Activated CD8-positive, alpha-beta memory T cell treated with anti-CD3 and anti-CD28 coated beads, Interleukin-2, amount 50 U/mL, for 4 hours (primary cell): ENCODE measurements around the gene GPR162.

Experiments used
- DNase-seq: peaks from one replicate; pipeline ENCODE4 v3.0.0-alpha.2; 2020

The GPR162 gene

DNA sequence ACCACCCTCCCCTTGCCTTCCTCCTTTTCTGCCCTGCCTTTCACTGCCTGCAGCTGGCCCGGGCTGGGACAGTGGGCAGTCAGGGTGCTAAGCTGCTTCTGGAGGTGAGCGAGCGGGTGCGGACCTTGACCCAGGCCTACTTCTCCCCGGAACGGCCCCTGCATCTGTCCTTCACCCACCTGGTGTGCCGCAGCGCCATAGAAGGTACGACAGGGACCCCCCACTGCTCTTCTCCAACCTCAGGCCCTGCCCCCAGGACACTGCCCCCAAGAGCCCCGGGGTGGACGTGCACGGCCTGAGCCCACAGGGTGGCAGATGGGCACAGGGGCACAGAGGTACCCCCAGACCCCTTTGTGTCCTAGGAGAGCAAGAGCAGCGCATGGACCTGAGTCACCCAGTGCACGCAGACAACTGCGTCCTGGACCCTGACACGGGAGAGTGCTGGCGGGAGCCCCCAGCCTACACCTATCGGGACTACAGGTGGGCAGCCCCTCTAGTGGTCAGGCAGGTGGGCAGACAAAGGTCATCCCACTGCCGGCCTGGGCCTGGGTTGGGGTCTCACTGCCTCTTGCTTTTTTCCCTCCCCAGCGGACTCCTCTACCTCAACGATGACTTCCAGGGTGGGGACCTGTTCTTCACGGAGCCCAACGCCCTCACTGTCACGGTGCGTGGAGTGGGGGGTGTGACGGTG, 15.9 kb downstream of the GPR162 start:
- no peak for DNase-seq

DNA sequence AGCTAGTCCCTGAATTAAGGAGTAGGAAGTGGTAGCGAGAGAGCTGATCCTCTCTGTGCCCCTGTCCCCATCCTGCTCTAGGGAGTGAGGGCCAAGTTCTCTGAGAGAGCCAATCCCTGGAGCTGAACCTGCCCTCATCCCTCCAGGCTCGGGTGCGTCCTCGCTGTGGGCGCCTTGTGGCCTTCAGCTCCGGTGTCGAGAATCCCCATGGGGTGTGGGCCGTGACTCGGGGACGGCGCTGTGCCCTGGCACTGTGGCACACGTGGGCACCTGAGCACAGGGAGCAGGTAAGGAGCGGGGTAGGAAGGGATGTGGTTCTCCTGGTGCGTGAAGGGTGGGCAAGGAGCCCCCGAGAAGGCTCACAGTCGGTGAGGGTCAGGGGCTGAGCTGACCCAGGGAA, 17.2 kb downstream of the GPR162 start:
- DNase-seq = no peak

DNA sequence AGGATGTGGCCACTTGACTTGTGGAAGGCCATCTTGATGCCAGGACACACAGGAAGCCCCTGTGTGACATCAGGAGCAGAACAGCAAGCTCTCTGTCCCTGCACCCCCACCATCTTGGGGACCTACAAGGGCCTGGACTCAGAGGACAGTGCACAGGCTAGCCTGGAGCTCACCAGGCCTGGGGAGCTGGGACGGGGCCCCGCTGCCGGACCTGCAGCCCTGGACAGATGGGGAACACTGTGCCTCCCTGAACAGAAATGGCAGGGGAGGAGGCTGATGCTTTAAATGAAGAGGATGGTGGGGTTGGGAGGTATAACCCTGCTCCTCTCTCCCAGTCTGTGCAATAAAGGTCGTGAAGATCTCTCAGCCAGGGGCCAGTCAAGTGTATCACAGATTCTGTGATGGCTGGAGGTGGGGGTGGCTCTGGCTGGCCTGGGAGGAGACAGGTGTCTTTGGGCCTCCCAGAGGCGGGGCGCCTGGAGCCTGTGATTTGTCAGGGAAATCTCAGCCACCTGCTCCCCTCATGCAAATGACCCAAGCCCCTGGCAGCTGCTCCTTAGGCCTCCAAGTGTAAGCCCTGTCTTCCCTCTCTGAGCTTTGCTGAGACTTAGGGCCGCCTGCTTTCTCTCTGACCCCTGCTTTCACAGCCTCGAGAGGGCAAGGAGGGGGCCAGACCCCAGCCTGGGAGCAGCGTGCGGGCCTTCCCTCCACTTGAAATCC, 18.0 kb downstream of the GPR162 start:
- DNase-seq = no peak

DNA sequence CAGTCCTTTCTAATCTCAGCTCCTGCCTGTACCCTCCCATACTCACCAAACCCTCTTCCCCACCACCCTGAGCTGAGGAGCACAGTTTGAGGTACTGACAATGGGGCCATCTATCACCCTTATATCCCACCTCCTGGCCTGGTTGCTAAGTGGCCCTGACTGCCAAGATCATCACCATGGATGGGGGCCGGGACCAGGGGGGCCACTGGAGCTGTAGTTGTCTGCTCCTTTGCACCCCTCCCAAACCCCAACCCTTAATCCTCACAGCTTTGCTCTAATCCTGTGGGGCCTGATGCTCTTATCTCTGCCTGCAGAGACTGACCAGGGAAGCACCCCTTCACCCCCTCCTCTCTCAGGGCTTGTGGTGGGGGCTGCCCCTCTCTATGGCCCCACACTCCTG, 18.7 kb downstream of the GPR162 start:
- DNase-seq = no peak

DNA sequence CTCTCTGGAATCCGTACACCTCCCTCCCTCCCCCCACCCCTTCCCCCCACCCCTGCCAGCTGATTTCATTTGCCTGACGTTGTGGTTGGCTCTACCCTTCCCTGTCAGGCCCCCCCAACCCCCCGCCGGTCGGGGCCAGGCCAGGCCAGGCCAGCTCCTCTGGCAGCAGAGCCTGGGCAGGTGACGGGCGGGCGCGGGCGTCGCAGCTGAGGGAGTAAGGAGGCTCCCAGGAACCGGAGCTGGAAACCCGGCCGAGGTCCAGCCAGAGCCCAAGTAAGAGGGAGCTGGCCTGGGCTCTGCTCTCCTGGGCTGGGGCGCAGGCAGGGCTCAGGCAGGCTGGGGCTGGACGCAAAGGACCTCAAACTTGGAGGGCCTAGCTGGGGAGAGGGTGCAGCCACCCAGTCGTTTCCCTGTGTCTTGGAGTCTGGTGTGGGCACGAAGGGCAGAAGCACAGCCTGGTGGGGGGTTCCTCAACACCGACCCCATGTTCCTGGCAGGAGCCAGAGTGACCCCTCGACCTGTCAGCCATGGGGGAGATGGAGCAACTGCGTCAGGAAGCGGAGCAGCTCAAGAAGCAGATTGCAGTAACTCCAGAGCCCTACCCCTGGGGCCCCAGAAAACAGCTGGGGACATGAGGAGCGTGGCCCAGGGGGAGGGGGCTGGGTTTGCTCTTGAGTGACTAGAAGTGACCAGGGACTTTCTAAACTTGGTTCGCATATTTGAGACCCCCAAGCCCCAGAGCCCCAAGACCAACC, 19.3 kb downstream of the GPR162 start, which contains the start of gene GNB3:
GNB3 (plus strand) TSS at position 165 of the 755 bp plus-strand sequence; CDS start at position 528, 363 bp downstream.
- DNase-seq = no peak

DNA sequence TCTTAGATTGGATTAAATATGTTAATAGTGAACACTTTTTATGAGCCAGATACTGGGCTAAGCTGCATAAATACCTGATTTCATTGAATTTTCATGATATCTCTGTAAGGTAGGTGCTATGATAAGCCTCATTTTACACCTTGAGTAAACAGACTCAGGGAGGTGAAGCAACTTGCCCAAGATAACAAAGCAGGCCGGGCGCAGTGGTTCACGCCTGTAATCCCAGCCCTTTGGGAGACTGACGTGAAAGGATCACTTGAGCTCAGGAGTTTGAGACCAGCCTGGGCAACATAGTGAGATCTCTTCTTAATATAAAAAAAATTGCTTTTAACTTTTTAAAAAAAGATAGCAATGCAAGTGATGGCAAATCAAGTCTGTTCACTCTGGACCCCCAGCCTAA, 20.5 kb downstream of the GPR162 start:
- DNase-seq = no peak

DNA sequence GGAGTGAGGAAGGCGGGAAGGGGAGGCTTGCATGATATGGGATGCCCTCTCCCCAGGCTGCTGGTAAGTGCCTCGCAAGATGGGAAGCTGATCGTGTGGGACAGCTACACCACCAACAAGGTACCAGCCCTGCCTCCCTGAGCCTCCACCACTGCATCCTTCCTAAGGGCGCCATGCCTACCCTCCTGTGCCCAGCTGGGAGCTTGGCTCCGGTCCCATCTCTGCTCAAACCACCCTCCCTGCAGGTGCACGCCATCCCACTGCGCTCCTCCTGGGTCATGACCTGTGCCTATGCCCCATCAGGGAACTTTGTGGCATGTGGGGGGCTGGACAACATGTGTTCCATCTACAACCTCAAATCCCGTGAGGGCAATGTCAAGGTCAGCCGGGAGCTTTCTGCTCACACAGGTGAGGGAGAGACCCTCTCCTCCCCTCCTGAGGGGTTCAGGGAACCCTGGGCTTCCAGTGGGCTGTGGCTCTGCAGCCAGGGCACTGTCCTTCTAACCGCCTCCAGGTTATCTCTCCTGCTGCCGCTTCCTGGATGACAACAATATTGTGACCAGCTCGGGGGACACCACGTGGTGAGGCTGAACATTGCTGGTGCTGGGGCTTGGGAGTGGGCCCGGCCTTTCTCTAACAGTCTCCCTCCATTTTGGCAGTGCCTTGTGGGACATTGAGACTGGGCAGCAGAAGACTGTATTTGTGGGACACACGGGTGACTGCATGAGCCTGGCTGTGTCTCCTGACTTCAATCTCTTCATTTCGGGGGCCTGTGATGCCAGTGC, 21.7 kb downstream of the GPR162 start:
- DNase-seq = no peak

DNA sequence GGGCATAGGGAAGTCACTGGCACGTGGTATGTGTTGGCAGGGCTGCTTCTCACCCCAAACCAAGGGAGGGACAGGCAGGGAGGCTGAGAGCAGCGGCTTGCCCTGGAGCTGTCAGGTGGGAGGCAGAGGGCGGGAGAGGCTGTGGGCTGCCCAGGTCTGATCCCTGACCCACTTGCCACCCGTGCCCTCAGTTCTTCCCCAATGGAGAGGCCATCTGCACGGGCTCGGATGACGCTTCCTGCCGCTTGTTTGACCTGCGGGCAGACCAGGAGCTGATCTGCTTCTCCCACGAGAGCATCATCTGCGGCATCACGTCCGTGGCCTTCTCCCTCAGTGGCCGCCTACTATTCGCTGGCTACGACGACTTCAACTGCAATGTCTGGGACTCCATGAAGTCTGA, 23.8 kb downstream of the GPR162 start:
- no peak for DNase-seq

DNA sequence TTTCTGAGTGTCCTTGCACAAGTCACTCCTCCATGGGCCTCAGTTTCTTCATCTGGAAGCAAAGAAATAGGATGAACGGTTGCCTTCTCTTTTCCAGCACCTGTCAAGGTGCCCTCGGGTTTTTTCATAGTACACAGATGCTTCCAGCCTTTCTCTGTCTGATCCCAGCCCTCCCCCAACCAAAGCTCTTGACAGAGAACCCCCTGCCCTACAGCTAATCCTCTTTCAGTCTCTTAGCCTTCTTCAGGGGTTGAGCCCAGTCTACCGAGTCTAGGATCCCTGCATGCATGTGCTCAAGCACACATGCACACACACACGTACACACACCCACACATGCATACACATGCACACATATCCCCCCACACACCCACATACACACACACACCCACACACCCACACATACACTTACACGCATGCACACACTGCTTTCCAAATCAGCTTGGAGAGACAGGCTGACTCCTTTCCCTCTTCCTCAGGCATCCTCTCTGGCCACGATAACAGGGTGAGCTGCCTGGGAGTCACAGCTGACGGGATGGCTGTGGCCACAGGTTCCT, 24.8 kb downstream of the GPR162 start:
- DNase-seq = no peak

DNA sequence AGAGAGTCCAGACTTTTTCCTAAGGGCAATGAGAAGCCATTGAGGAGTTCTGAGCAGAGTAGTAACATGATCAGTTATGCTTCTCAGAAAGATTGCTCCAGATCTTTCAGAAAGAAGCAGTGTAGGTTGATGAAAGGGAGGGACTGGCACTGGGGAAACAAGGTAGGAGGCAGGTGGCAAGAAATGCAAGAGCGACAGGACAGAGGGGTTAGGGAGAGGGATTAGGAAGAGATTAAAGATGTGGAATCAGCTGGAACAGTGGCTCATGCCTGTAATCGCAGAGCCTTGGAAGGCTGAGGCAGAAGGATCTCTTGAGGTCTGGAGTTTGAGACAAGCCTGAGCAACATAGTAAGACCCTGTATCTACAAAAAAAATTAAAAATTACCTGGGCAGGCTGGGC, 26.1 kb downstream of the GPR162 start:
- DNase-seq = no peak

DNA sequence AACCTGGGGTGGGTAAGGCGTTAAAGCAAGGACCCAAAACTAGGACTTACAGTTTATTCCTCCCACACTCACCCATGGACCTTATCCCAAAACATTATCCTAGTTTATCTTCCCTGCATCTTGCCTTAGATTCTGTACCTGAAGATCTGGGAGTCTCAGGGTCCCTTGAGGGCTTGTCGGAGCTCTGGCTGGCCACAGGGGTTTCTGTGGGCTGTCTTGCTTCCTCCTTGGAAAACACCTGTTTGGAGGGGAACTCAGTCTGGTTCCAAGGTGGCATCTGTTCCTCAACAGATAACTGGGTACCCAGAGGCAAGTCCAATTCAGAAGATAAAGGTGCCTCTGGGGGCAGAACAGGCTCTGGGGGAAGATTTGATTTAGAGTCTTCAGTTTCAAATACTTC, 27.8 kb downstream of the GPR162 start:
- no peak for DNase-seq

DNA sequence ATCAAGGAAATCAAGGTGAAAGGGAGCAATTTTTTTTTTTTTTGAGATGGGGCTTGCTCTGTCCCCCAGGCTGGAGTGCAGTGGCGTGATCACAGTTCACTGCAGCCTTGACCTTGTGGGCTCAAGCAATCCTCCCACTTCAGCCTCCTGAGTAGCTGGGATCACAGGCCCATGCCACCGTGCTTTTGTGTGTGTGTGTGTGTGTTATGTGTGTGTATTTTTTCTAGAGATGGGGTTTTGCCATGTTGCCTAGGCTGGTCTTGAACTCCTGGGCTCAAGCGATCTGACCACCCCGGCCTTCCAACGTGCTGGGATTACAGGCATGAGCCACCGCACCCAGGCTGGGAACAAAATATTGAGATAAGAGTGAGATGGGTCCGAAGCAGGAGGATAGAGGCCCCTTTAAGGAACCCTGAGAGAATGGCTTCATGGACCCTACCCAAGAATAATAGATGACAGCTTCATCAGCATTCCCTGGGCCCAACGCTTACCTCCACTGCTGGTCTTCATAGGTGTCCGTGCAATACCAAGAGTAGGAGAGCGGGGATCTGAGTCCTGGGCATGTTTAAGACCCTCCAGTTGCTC, 28.4 kb downstream of the GPR162 start:
- no peak for DNase-seq

DNA sequence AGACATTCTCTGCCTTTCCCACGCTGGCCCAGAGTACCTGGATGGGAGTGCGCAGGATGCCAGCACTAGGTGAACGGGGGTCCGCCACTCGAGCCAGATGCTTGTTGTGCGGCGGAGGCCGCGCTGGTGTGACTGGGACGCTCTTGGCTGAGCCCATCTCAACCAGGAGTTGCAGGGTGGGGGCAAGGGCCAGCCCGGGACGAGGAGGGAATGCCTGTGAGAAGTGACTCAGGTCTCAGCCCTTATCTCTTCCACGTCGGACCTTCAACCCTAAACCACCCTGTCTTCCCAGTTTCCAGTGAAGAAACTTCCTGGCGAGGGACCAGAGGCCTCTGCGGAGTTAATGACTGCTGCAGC, 29.2 kb downstream of the GPR162 start:
- no peak for DNase-seq

DNA sequence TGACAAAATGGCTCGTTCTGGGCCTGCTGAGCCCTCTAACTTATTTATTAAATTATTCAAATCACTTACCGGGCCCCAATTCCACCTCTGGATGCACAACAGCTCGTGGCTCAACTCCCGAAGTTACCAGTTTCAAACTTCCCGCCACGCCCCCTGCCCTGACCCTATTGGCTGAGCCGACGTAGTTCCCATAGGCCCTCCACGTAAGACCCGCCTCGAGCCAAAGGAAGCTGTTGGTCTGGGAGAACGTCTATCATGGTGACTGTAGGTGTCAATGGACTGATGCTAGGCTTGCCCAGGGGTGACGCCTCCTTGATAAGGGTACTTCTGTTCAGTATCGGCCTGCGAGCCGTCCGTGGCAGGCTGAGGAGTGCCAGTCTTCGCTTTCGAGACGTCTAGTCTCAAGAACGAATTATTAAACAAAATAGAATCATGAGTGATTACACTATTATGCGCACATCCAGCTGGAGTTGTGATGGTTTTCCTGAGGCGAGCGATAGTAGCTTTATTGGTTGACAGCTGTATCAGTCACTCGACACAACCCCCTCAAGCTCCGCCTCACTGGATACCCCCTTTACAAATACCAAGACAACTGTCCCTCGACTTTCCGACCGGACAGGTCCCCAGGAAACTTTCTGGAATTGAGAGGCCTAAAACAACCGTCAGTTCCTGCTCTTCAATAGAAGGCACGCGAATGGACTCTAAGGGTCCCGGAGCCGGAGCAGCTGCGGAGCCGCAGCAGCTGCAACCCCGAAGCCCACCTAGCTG, 29.7 kb downstream of the GPR162 start, which contains the start of gene CDCA3:
CDCA3 (minus strand) TSS at position 134 of the 768 bp plus-strand sequence. CDS start 334 bp downstream, outside the sequence.
- DNase-seq = peak; percentile 87

DNA sequence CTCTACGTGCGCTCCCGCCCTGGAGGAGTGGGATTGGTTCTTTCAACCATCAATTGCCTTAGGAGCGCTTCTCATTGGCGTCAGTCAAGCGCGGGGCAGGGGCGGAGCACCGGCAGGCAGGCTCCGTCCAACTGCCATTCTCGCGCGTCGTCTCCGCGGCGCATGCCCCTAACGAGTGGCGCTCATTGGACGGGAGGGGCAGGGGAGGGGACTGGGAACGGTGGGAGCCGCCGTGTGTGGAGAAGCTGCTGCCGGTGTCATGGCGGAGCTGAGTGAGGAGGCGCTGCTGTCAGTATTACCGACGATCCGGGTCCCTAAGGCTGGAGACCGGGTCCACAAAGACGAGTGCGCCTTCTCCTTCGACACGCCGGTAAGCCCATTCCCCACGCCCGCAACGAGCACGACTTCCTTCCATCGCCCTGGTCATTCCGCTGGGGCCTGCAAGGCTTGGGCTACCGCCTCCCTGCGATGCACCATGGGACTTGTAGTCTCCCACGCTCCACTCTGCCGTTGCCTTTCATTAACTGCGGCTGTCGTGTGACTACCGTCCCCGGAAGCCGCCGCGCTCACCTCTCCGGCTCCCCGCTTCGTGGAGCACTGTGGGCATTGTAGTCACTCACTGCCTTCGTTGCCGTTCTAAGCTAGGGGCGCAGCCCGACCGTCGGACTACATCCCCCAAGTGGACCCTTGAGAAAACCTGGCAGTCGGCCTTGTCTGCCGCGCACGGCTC, 30.5 kb downstream of the GPR162 start, which contains the start of gene USP5:
USP5 (plus strand) TSS at position 230 of the 730 bp plus-strand sequence; CDS start at position 260, 30 bp downstream.
- DNase-seq = peak; percentile 96

DNA sequence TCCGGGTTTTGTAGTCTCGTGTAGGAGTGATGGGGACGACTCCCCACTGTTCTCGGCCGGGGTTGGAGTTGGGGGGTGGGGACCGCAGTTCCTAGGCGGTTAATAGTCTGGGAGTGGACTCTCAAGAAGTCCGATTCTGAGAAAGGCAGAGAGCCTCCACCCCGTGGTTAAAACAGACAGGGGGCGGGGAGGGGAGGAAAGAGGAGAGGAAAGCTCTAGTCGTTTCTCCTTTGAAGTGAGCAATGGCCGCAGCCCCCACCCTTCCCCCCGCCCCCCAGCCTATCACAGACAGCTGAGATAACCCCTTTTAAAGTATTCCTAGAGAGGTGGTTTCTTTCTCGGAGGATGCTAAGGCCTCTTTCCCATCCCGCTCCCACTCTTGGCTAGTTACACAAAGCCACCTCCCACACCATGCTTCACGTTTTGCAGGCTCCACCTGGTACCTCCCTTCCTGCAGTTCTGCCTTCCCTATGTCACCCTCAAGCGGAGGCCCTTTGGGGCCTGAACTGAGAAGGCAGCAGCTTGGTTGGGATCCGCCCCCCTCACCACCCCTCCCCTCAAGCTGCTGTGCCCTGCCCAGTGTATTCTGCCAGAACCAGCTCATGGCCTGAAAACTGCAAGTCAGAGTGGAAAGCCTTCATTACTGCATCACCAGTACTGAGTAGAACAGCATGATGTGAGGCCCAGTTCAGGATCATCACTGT, 31.2 kb downstream of the GPR162 start:
- DNase-seq = peak; percentile 44

DNA sequence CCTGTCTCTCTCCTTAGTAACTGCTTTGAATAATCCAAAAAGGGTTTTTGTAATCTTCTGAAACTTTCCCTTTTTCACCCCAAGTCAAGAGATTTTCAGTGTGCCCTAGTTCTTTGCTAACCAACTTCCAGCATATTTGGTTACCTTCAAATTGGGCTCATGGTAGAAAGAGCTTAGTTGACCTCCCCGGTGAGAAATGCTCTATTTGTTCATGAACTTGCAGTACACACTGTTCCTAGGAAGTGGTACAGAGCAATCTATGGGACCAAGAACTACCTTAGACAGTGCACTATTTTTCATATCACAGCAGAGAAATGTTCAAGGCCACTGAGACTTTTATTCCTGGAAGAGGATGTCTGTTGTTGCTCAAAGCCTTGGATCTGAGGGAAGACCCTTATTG, 32.0 kb downstream of the GPR162 start:
- DNase-seq = no peak

DNA sequence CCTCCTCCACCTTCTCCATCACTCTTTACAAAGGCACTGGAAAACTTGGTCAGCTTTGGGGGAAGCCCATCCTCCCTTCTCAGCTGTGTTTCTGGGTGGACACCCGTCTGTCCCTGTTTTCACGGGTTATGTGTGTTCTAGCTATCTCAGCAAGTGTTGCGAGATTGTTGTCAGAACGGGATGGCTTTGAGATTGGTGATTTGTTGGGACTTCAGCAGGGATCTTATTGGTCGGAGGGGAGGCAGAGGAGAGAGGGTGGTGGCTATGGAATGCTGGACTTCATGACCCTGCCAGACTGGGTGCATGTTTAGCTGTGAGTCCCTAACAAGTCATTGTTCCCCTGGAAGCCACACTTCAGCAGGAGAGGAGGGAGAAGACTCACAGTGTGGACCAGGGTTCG, 32.4 kb downstream of the GPR162 start:
- DNase-seq = no peak

DNA sequence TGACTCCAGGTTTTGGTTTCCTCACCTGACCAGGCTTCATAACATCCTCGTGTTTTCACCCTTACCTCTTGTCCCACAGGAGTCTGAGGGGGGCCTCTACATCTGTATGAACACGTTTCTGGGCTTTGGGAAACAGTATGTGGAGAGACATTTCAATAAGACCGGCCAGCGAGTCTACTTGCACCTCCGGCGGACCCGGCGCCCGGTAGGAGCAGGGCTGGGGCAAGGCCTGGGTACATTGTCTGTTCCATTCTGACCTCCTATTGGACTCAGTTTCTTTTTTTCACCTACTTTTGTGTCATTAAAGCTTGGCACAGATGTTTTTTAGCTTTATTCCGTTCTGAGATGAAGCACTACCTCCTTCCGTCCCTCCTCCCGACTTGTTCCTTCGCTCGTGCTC, 33.7 kb downstream of the GPR162 start:
- DNase-seq = no peak

DNA sequence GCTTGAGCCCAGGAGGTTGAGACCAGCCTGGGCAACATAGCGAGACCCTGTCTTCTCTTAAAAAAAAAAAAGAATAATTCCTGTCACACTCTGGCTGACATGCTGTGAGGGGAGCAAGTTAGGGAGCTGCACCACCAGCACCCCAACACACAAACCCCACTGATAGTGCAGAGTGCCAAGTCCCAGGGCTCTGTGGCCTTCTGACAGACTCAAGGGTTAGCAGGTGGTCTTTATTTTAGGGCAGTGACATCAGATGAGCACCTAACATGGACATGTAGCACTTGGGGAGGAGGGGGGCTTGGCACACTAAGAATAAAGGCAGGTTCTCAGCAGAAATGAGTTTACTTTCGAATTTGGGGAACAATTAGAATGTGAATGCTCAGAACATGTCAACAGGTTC, 37.2 kb downstream of the GPR162 start:
- DNase-seq = no peak
